ENCODE measurements around the gene IL4I1. TPM values are rescaled to one million over a fixed set of nuclear protein-coding genes. Genes with fewer than 3 reads are reported as not detected.
A peak's percentile ranks its signal among the peaks of the same experiment; 100 is the strongest.

Gene IL4I1
- total RNA-seq, 1 donor from 2014 or later, result 0.58 TPM

- TF ChIP-seq CTCF (conservative IDR thresholded peaks at IDR 0.05), result peak; percentile 52
- peak overlapping the region; percentile 78 for H3K4me3 Mint-ChIP-seq
- peaks cover 38% of the 10 kb centered on the region for H3K36me3 Mint-ChIP-seq
- H3K4me1 Mint-ChIP-seq (ENCODE audit: unreplicated experiment), result peaks cover 29% of the 10 kb centered on the region
- H3K9me3 Mint-ChIP-seq, result peaks cover 4% of the 10 kb centered on the region
- no peaks in the 10 kb centered on the region for H3K27me3 Mint-ChIP-seq
- peak overlapping the region; percentile 76 for H3K27ac Mint-ChIP-seq
- no peak for DNase-seq (ENCODE audit: extremely low spot score, unreplicated experiment)
These were observed 20.4 kb upstream of the IL4I1 start for GRCh38 chr19:49916839-49917733.

- peak; percentile 49 for TF ChIP-seq CTCF (conservative IDR thresholded peaks at IDR 0.05)
- Mint-ChIP-seq H3K4me3 (no peak overlapping the region), H3K4me1 (ENCODE audit: unreplicated experiment) (peaks cover 35% of the 10 kb centered on the region), H3K27me3 (no peaks in the 10 kb centered on the region), H3K27ac (no peak overlapping the region), H3K9me3 (peaks cover 4% of the 10 kb centered on the region), H3K36me3 (peaks cover 39% of the 10 kb centered on the region)
- DNase-seq (ENCODE audit: extremely low spot score, unreplicated experiment), result no peak
These were observed 18.6 kb upstream of the IL4I1 start for GRCh38 chr19:49915271-49915670.

- H3K27me3 Mint-ChIP-seq, result no peaks in the 10 kb centered on the region
- H3K9me3 Mint-ChIP-seq, result peaks cover 4% of the 10 kb centered on the region
- DNase-seq (ENCODE audit: extremely low spot score, unreplicated experiment), result no peak
- no peak for TF ChIP-seq CTCF (conservative IDR thresholded peaks at IDR 0.05)
- H3K4me3 Mint-ChIP-seq, result no peak overlapping the region
- H3K36me3 Mint-ChIP-seq, result peaks cover 39% of the 10 kb centered on the region
- H3K4me1 Mint-ChIP-seq (ENCODE audit: unreplicated experiment), result peaks cover 35% of the 10 kb centered on the region
- H3K27ac Mint-ChIP-seq, result peak overlapping the region; percentile 73
These were observed 17.0 kb upstream of the IL4I1 start for GRCh38 chr19:49913720-49914119.

- peak overlapping the region; percentile 73 for H3K27ac Mint-ChIP-seq
- peak; percentile 21 for TF ChIP-seq CTCF (conservative IDR thresholded peaks at IDR 0.05)
- DNase-seq (ENCODE audit: extremely low spot score, unreplicated experiment), result no peak
- no peaks in the 10 kb centered on the region for H3K27me3 Mint-ChIP-seq
- H3K4me1 Mint-ChIP-seq (ENCODE audit: unreplicated experiment), result peaks cover 35% of the 10 kb centered on the region
- no peak overlapping the region for H3K4me3 Mint-ChIP-seq
- peaks cover 4% of the 10 kb centered on the region for H3K9me3 Mint-ChIP-seq
- H3K36me3 Mint-ChIP-seq, result peaks cover 39% of the 10 kb centered on the region
These were observed 16.4 kb upstream of the IL4I1 start for GRCh38 chr19:49912965-49913685.

GRCh38 chr19:49911381-49912145 lies 14.9 kb upstream of the IL4I1 start:
- Mint-ChIP-seq H3K4me3 (no peak overlapping the region), H3K36me3 (peaks cover 35% of the 10 kb centered on the region), H3K27ac (peak overlapping the region; percentile 17), H3K27me3 (no peaks in the 10 kb centered on the region), H3K9me3 (peaks cover 4% of the 10 kb centered on the region), H3K4me1 (ENCODE audit: unreplicated experiment) (peaks cover 27% of the 10 kb centered on the region)
- no peak for DNase-seq (ENCODE audit: extremely low spot score, unreplicated experiment)
- TF ChIP-seq CTCF (conservative IDR thresholded peaks at IDR 0.05), result no peak

Data from type B pancreatic cell (in vitro differentiated cells).